22Rv1 (cell line): ENCODE results near the gene RAPGEF4.

ENCODE experiments used
- H3K27ac ChIP-seq: fragments of 450-650 bp; 2 replicates; pipeline ENCODE4 v1.5.1; 2017
- ZFX ChIP-seq: fragments of 450-650 bp; IDR thresholded peaks from 2 replicates; pipeline ENCODE4 v1.6.1; 2017; ENCODE audit warnings: antibody characterized with exemption, borderline replicate concordance
- TF ChIP-seq, protein P1 (sequence below): fragments of 450-650 bp; IDR thresholded peaks from 2 replicates; pipeline ENCODE4 v1.5.1; 2017; ENCODE audit warnings: mild to moderate bottlenecking

The RAPGEF4 gene

DNA sequence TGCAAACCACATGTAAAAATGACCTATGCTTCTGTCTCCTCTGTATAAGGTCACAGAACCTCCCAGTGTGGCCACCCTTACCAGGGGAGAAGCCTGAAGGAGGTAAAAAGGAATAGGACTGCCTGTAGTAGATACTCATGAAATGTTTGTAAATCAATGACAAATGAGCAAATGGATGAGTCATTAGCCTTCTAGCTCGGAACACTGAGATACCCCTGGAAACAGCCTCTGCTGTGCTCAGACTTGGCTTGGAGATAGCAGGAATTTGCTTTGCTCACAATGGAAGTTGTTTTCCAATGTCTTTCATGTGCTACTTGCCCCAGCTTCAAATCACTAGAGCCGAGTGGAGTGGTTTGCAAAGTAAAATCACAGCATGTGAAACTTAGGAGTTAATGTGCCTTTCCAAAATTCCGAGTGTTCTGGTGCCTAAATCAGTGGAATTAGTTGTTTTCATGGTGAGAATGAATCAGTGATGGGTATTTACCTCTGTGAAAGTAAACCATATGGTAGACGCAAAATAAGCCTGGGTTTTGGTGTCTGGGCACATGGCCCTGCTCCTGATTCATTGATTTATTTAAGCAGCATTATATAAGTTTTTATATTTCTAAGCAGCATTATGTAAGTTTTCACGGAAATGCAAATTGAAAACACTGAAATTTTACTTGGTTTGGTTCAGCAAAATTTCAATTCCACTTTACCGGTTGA, 186.0 kb downstream of the RAPGEF4 start:
- TF ChIP-seq ZFX = no peak
- TF ChIP-seq, protein P1, sequence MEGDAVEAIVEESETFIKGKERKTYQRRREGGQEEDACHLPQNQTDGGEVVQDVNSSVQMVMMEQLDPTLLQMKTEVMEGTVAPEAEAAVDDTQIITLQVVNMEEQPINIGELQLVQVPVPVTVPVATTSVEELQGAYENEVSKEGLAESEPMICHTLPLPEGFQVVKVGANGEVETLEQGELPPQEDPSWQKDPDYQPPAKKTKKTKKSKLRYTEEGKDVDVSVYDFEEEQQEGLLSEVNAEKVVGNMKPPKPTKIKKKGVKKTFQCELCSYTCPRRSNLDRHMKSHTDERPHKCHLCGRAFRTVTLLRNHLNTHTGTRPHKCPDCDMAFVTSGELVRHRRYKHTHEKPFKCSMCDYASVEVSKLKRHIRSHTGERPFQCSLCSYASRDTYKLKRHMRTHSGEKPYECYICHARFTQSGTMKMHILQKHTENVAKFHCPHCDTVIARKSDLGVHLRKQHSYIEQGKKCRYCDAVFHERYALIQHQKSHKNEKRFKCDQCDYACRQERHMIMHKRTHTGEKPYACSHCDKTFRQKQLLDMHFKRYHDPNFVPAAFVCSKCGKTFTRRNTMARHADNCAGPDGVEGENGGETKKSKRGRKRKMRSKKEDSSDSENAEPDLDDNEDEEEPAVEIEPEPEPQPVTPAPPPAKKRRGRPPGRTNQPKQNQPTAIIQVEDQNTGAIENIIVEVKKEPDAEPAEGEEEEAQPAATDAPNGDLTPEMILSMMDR = no peak

DNA sequence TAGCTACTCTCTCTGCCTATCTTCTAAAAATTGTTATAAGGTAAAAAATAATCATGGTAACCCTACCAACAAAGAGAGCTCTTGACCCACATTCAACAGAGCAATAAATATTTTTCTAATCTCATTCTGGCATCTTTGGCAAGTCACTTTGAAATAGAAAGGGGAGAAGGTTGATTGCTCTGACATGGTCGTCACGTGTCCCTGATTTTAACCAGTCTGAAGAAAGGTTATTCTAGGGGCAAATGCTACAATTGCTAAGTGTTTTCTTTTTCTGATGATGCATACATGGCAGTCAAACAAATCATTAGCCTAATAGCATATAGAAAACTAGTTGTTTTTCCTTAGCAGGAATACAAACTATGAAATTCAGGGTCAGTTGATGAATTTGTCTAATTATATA, 186.7 kb downstream of the RAPGEF4 start:
- TF ChIP-seq ZFX = no peak
- TF ChIP-seq, protein P1 = no peak
- no peak overlapping the region for H3K27ac ChIP-seq

More for the DNA sequence above, 186.0 kb downstream of the RAPGEF4 start:
- no peak overlapping the region for H3K27ac ChIP-seq

DNA sequence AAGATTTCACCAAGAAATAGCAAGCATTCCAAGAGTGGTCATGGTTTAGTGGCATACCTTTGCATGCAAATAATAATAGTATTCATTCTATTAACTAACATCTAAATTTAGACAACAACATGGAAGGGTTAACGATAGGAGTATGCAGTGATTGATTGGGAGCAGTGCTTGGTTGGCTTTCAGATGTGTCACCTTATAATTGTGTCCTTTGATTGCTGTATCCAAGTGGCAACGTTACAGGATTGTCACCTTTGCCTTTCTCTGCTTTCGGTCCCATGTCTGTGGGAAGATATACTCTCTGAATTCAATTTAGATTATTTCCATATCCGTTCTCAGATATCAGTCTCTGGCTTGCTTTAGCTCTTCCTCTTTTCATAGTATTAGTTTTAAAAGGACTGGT, 187.2 kb downstream of the RAPGEF4 start:
- TF ChIP-seq, protein P1 = no peak
- TF ChIP-seq ZFX = no peak
- H3K27ac ChIP-seq = no peak overlapping the region

DNA sequence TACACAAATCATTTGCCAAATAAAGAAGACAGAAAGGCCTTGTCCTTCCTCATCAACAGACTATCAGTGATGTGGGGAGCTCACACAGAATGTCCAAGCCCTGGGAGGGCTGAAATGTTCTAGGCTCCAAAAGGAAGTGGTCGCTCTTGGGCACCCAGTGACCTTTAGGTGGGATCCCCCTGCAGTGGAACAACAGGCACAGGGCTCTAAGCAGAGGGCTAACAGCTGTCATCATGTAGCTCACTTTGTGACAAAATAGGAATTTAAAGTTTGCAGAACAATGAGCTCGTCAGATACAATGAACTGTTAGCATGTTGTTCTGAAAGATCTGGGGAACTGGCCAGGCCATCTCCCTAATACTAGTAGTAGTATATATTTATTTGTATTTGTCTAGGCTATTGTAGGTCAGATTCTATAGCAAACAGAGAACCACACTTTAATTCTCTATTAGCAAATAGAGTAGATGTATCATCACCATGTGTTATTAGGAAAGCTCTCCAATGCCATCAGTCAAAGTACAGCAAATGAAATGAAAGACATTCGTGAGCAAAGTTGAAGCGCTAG, 188.5 kb downstream of the RAPGEF4 start:
- TF ChIP-seq, protein P1 = no peak
- TF ChIP-seq ZFX = no peak
- no peak overlapping the region for H3K27ac ChIP-seq

DNA sequence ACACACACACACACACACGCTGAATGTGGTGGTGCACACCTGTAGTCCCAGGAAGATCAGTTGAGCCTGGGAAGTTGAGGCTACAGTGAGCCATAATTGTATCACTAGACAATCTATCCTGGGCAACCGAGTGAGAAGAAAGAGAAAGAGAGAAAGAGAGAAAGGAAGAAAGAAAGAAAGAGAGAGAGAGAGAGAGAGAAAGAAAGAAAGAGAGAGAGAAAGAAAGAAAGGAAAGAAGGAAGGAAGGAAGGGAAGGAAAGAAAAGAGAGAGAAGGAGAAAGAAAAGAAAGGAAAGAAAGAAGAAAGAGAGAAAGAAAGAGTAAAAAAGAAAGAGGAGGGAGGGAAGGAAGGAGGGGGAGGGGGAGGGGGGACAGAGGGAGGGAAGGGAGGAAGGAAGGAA, 190.0 kb downstream of the RAPGEF4 start:
- TF ChIP-seq, protein P1 = no peak
- no peak overlapping the region for H3K27ac ChIP-seq

DNA sequence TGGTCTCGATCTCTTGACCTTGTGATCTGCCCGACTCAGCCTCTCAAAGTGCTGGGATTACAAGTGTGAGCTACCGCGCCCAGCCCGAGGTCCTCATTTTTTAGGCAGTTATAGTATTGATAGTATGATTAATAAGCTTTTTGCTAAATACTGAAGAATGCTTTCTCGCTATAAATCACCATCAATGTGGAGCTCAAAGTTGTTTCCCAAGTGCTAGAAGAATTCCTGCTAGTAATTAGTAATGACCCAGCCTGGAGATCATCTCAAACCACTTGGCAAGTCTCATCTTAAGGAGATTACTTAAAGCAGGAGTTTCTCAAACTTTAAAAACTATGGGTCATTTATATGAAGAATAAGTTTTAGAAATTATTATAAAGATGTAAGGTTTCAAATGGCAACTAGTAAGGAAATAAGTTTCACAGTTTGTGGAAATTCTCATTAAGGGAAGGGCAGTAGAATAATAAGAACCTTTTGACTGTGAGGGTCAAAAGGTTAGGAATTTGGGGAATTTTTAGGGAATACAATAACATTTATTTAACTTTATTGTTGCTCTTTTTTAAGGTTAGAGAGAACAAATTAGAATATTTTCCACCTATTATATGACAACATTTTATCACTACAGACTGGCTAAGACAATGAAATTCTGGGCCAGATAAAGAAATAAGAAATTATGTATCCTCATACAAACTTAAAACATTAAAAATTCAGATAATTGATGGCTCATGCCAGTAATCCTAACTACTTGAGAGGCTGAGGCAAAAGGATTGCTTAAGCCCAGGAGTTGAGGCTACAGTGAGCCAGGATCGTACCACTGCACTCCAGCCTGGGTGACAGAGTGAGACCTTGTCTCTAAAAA, 191.4 kb downstream of the RAPGEF4 start:
- no peak for TF ChIP-seq ZFX
- TF ChIP-seq, protein P1 = no peak
- H3K27ac ChIP-seq = no peak overlapping the region
